Measurements from ENCODE around the gene CNOT6.
"Not testable (repeated sequence)": the region's sequence is repeated elsewhere in the genome, so short reads cannot be mapped to it uniquely, and the experiment has no call there.

DNA sequence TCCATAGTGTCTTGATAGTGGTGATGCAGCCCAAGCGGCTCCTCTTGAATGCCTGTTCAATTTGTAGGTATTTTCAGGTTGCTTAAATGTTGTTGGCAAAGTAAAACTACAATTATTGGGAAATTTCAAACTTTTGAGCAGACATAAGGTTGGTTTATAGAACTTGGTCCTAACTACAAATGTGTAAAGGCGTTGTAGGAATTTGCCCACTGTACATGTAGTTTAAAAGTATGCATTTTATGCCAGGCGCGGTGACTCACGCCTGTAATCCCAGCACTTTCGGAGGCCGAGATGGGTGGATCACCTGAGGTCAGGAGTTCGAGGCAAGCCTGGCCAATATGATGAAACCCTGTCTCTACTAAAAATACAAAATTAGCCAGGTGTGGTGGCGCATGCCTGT, 2.6 kb downstream of the CNOT6 start:
- not testable (repeated sequence) for TF ChIP-seq CTCF, POLR2A (IDR thresholded peaks at IDR 0.05)
